ENCODE results near the gene ANO9.

ANO9 gene

DNA sequence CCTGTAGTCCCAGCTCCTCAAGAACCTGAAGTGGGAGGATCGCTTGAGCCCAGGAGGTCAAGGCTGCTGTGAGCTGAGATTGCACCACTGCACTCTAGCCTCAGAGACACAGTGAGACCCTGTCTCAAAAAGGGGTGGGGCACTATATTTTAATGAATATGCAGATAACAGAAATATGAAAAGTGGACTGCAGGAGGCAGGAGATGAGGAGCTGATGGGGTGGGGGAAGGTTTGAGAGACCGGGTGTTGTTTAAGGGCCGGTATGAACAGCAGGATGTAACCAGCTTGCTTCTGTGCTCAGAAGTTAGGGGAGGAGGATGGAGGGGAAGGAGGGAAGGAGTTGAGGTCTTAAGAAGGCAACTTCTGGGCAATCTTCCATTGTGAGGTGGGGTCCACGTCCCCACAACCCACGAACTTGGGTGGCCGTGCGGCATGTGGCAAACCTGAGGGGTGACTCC is 73.8 kb downstream of the ANO9 start:
- peaks cover 6% of the 10 kb centered on the region; the same call in 1 of the 2 replicates for H3K27me3 ChIP-seq (ENCODE audit: insufficient read depth, low read length)
- no peak overlapping the region for H3K9ac ChIP-seq (ENCODE audit: low read length)
- no peaks in the 10 kb centered on the region for H3K9me2 ChIP-seq (ENCODE audit: low read depth, low read length)
- H2AFZ ChIP-seq (ENCODE audit: low read length): no peak overlapping the region
- TF ChIP-seq EZH2 (IDR thresholded peaks at IDR 0.05; ENCODE audit: borderline replicate concordance, low read length): no peak
- TF ChIP-seq, protein P1, sequence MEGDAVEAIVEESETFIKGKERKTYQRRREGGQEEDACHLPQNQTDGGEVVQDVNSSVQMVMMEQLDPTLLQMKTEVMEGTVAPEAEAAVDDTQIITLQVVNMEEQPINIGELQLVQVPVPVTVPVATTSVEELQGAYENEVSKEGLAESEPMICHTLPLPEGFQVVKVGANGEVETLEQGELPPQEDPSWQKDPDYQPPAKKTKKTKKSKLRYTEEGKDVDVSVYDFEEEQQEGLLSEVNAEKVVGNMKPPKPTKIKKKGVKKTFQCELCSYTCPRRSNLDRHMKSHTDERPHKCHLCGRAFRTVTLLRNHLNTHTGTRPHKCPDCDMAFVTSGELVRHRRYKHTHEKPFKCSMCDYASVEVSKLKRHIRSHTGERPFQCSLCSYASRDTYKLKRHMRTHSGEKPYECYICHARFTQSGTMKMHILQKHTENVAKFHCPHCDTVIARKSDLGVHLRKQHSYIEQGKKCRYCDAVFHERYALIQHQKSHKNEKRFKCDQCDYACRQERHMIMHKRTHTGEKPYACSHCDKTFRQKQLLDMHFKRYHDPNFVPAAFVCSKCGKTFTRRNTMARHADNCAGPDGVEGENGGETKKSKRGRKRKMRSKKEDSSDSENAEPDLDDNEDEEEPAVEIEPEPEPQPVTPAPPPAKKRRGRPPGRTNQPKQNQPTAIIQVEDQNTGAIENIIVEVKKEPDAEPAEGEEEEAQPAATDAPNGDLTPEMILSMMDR (IDR thresholded peaks at IDR 0.05; ENCODE audit: low read length): no peak
- no peak overlapping the region for H3K27ac ChIP-seq (ENCODE audit: low read depth, low read length, poor library complexity, severe bottlenecking)
- H4K20me1 ChIP-seq (ENCODE audit: insufficient read depth, low read length): no peaks in the 10 kb centered on the region
- no peaks in the 10 kb centered on the region for H3F3A ChIP-seq (ENCODE audit: insufficient read depth, low read length)
- peaks cover 5% of the 10 kb centered on the region for H3K4me1 ChIP-seq (ENCODE audit: insufficient read depth, low read length, severe bottlenecking)
- no peaks in the 10 kb centered on the region; the same call in 1 of the 2 replicates for H3K36me3 ChIP-seq (ENCODE audit: insufficient read depth, low read length)
- H3K79me2 ChIP-seq (ENCODE audit: insufficient read depth, low read length): no peaks in the 10 kb centered on the region
- H3K9me3 ChIP-seq (ENCODE audit: low read length): no peaks in the 10 kb centered on the region
- H3K4me3 ChIP-seq (ENCODE audit: low read depth, low read length, poor library complexity, severe bottlenecking): no peak overlapping the region
- no peak overlapping the region for H3K4me2 ChIP-seq (ENCODE audit: low read length)

All from OCI-LY1 (cell line).